ENCODE results near the gene CPZ.

DNA sequence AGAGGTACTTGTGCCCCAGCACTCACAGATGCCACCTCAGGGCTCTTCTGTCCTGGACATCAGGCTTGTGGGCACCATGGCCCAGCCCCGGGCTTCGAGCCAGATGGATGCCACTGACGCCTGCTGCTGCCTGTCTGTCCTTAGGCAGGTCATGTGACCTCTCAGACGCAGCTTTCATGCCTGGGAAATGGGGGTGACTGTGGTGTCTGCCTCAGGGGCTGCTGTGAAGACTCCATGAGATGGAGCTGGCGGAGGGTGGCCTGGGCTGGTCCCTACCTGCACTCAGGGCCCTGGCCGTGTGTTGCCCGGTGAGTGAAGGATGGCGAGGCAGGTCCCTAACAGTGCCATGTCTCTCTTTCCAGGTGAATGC lies 6.5 kb downstream of the CPZ start:
- TF ChIP-seq, protein P1, sequence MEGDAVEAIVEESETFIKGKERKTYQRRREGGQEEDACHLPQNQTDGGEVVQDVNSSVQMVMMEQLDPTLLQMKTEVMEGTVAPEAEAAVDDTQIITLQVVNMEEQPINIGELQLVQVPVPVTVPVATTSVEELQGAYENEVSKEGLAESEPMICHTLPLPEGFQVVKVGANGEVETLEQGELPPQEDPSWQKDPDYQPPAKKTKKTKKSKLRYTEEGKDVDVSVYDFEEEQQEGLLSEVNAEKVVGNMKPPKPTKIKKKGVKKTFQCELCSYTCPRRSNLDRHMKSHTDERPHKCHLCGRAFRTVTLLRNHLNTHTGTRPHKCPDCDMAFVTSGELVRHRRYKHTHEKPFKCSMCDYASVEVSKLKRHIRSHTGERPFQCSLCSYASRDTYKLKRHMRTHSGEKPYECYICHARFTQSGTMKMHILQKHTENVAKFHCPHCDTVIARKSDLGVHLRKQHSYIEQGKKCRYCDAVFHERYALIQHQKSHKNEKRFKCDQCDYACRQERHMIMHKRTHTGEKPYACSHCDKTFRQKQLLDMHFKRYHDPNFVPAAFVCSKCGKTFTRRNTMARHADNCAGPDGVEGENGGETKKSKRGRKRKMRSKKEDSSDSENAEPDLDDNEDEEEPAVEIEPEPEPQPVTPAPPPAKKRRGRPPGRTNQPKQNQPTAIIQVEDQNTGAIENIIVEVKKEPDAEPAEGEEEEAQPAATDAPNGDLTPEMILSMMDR (optimal IDR thresholded peaks at IDR 0.05 in 1 of 3, IDR thresholded peaks at IDR 0.05 in 1 of 3, conservative IDR thresholded peaks at IDR 0.05 in 1 of 3; ENCODE audit: extremely low read depth in 1 of 3, insufficient read depth in 2 of 3, low read length in 3 of 3) = no peak
- TF ChIP-seq EZH2 (IDR thresholded peaks at IDR 0.05; ENCODE audit: low read length) = no peak
